ENCODE data around the gene NOL3. TPM values are rescaled to one million over a fixed set of nuclear protein-coding genes. Genes with fewer than 3 reads are reported as not detected.

NOL3 gene
- total and polyA plus RNA-seq, 9 of the 15 experiments (the other 6 are each of a cell fraction or from before 2014, with no cell fraction given) = 0.45 to 14.0 (median 5.4) TPM

- TF ChIP-seq, protein P1, sequence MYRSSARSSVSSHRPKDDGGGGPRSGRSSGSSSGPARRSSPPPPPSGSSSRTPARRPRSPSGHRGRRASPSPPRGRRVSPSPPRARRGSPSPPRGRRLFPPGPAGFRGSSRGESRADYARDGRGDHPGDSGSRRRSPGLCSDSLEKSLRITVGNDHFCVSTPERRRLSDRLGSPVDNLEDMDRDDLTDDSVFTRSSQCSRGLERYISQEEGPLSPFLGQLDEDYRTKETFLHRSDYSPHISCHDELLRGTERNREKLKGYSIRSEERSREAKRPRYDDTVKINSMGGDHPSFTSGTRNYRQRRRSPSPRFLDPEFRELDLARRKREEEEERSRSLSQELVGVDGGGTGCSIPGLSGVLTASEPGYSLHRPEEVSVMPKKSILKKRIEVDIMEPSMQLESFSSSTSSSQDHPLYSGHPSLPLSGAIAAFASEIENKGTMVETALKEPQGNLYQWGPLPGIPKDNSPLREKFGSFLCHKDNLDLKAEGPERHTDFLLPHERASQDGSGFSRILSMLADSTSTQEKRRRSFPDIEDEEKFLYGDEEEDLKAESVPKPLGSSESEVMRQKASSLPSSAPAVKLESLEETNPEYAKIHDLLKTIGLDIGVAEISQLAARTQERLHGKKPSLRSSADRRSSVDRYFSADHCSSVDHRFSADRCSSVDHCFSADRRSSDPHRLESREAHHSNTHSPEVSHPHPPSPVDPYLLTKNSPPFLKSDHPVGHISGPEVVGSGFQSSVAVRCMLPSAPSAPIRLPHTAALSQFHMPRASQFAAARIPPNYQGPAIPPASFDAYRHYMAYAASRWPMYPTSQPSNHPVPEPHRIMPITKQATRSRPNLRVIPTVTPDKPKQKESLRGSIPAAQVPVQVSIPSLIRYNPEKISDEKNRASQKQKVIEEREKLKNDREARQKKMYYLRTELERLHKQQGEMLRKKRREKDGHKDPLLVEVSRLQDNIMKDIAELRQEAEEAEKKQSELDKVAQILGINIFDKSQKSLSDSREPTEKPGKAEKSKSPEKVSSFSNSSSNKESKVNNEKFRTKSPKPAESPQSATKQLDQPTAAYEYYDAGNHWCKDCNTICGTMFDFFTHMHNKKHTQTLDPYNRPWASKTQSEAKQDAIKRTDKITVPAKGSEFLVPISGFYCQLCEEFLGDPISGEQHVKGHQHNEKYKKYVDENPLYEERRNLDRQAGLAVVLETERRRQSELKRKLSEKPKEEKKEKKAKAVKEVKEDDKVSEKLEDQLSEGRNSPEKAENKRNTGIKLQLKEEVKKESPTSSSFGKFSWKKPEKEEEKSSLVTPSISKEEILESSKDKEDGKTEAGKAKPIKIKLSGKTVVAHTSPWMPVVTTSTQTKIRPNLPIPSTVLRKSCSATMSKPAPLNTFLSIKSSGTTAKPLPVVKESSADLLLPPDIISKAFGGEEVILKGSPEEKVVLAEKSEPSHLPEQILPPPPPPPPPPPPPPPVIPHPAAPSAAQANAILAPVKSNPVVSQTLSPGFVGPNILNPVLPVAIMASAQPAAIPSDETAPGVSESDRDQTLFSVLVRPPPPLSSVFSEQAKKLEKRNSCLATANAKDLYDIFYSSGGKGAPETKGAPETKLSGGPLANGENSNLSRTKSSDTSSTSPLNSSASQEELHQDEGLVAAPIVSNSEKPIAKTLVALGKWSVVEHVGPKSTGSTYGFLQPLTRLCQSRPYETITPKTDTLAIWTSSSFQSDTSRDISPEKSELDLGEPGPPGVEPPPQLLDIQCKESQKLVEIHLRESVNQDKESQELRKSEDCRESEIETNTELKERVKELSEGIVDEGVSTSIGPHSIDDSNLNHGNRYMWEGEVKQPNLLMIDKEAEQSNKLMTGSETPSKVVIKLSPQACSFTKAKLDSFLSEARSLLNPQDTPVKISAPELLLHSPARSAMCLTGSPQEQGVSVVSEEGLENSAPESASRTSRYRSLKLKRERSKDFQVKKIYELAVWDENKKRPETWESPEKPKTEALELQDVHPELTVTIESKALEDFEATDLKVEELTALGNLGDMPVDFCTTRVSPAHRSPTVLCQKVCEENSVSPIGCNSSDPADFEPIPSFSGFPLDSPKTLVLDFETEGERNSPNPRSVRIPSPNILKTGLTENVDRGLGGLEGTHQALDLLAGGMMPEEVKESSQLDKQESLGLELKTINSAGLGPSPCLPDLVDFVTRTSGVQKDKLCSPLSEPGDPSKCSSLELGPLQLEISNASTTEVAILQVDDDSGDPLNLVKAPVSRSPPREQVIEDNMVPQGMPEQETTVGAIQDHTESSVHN (IDR thresholded peaks at IDR 0.05; ENCODE audit: borderline replicate concordance in 1 of 2, low read depth in 1 of 2) = no peak
- TF ChIP-seq CCAR2 (IDR thresholded peaks at IDR 0.05; ENCODE audit: low read depth, low read length) (no peak), HDAC3 (IDR thresholded peaks at IDR 0.05; ENCODE audit: borderline replicate concordance, partially characterized antibody) (no peak), L3MBTL2 (IDR thresholded peaks at IDR 0.05) (peak; percentile 38; the same call in 1 of the 2 replicates), BCLAF1 (IDR thresholded peaks at IDR 0.05; ENCODE audit: borderline replicate concordance in 1 of 2, control insufficient read depth in 1 of 2, low read depth in 2 of 2, low read length in 1 of 2) (no peak), CHCHD3 (CRISPR knock-in tag; IDR thresholded peaks at IDR 0.05) (no peak), JUNB (CRISPR knock-in tag; conservative IDR thresholded peaks at IDR 0.05) (no peak), HSF4 (CRISPR knock-in tag; IDR thresholded peaks at IDR 0.05; ENCODE audit: borderline replicate concordance) (no peak), CREB1 (IDR thresholded peaks at IDR 0.05) (no peak), CREB1 (CRISPR knock-in tag; IDR thresholded peaks at IDR 0.05) (peak; percentile 84), MTA2 (IDR thresholded peaks at IDR 0.05; ENCODE audit: low read depth) (no peak), LCOR (CRISPR knock-in tag; IDR thresholded peaks at IDR 0.05) (peak; percentile 94)
- TF ChIP-seq, protein P2, sequence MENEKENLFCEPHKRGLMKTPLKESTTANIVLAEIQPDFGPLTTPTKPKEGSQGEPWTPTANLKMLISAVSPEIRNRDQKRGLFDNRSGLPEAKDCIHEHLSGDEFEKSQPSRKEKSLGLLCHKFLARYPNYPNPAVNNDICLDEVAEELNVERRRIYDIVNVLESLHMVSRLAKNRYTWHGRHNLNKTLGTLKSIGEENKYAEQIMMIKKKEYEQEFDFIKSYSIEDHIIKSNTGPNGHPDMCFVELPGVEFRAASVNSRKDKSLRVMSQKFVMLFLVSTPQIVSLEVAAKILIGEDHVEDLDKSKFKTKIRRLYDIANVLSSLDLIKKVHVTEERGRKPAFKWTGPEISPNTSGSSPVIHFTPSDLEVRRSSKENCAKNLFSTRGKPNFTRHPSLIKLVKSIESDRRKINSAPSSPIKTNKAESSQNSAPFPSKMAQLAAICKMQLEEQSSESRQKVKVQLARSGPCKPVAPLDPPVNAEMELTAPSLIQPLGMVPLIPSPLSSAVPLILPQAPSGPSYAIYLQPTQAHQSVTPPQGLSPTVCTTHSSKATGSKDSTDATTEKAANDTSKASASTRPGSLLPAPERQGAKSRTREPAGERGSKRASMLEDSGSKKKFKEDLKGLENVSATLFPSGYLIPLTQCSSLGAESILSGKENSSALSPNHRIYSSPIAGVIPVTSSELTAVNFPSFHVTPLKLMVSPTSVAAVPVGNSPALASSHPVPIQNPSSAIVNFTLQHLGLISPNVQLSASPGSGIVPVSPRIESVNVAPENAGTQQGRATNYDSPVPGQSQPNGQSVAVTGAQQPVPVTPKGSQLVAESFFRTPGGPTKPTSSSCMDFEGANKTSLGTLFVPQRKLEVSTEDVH (IDR thresholded peaks at IDR 0.05; ENCODE audit: low read depth, partially characterized antibody) = no peak
These were observed 14.8 kb downstream of the NOL3 start (continued) for GRCh38 chr16:67184995-67185650.
